Measurements from ENCODE around the gene TRIM9.

TRIM9 gene

GRCh38 chr14:51020024-51020710 lies 74.7 kb downstream of the TRIM9 start:
- no peak overlapping the region for H2AFZ ChIP-seq (ENCODE audit: low read depth, low read length)
- no peaks in the 10 kb centered on the region for H3K4me1 ChIP-seq (ENCODE audit: low read length)
- no peak overlapping the region for H3K4me2 ChIP-seq (ENCODE audit: low read length)
- H3K79me2 ChIP-seq (ENCODE audit: low read length) = no peaks in the 10 kb centered on the region
- no peaks in the 10 kb centered on the region for H4K20me1 ChIP-seq (ENCODE audit: insufficient read depth, low read length)
- H3K9me3 ChIP-seq (ENCODE audit: insufficient read depth, low read length) = no peaks in the 10 kb centered on the region
- no peaks in the 10 kb centered on the region for H3K36me3 ChIP-seq (replicated peaks; ENCODE audit: low read depth, low read length)
- H3K4me3 ChIP-seq (ENCODE audit: low read length) = no peak overlapping the region
- no peaks in the 10 kb centered on the region for H3K27me3 ChIP-seq (ENCODE audit: low read depth, low read length)
- H3K27ac ChIP-seq (ENCODE audit: low read length) = no peak overlapping the region
- no peak overlapping the region for H3K9ac ChIP-seq (ENCODE audit: low read length)
- TF ChIP-seq EZH2phosphoT487 (IDR thresholded peaks at IDR 0.05; ENCODE audit: low read depth) = no peak
- TF ChIP-seq, protein P1, sequence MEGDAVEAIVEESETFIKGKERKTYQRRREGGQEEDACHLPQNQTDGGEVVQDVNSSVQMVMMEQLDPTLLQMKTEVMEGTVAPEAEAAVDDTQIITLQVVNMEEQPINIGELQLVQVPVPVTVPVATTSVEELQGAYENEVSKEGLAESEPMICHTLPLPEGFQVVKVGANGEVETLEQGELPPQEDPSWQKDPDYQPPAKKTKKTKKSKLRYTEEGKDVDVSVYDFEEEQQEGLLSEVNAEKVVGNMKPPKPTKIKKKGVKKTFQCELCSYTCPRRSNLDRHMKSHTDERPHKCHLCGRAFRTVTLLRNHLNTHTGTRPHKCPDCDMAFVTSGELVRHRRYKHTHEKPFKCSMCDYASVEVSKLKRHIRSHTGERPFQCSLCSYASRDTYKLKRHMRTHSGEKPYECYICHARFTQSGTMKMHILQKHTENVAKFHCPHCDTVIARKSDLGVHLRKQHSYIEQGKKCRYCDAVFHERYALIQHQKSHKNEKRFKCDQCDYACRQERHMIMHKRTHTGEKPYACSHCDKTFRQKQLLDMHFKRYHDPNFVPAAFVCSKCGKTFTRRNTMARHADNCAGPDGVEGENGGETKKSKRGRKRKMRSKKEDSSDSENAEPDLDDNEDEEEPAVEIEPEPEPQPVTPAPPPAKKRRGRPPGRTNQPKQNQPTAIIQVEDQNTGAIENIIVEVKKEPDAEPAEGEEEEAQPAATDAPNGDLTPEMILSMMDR (IDR thresholded peaks at IDR 0.05; ENCODE audit: low read depth, low read length) = no peak

DNA sequence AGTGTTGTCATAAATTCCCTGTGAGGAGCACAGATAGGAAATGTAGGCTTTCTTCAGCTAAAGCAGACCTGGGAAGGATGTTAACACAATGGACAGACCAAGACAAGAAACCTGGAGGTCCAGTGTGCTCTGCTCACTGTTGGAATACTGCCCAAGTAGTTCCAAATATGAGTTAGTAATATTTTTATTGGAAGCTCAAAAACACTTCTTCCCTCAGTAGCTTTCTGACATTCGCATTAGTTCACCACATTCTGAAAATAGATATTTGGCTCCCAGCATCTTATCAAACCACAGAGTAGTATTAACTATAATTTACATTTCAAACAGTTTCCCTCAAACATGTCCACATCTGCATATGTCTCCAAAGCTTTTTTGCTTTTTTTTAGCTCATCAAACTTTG lies 75.8 kb downstream of the TRIM9 start:
- Histone ChIP-seq H3K27ac (ENCODE audit: low read length) (no peak overlapping the region), H3K79me2 (ENCODE audit: low read length) (no peaks in the 10 kb centered on the region), H3K9me3 (ENCODE audit: insufficient read depth, low read length) (no peaks in the 10 kb centered on the region), H3K4me2 (ENCODE audit: low read length) (no peak overlapping the region), H4K20me1 (ENCODE audit: insufficient read depth, low read length) (no peaks in the 10 kb centered on the region), H2AFZ (ENCODE audit: low read depth, low read length) (no peak overlapping the region), H3K27me3 (ENCODE audit: low read depth, low read length) (no peaks in the 10 kb centered on the region), H3K36me3 (replicated peaks; ENCODE audit: low read depth, low read length) (no peaks in the 10 kb centered on the region), H3K9ac (ENCODE audit: low read length) (no peak overlapping the region), H3K4me1 (ENCODE audit: low read length) (no peaks in the 10 kb centered on the region), H3K4me3 (ENCODE audit: low read length) (no peak overlapping the region)
- TF ChIP-seq, protein P1 (IDR thresholded peaks at IDR 0.05; ENCODE audit: low read depth, low read length) = no peak
- no peak for TF ChIP-seq EZH2phosphoT487 (IDR thresholded peaks at IDR 0.05; ENCODE audit: low read depth)

- Histone ChIP-seq H3K4me1 (ENCODE audit: low read length) (no peaks in the 10 kb centered on the region), H3K27ac (ENCODE audit: low read length) (no peak overlapping the region)
Observed at GRCh38 chr14:51018521-51018920, 76.4 kb downstream of the TRIM9 start.

GRCh38 chr14:51014625-51015024 lies 80.3 kb downstream of the TRIM9 start:
- Histone ChIP-seq H3K4me2 (ENCODE audit: low read length) (no peak overlapping the region), H3K9me3 (ENCODE audit: insufficient read depth, low read length) (no peaks in the 10 kb centered on the region), H3K9ac (ENCODE audit: low read length) (no peak overlapping the region), H3K79me2 (ENCODE audit: low read length) (no peaks in the 10 kb centered on the region), H3K36me3 (replicated peaks; ENCODE audit: low read depth, low read length) (no peaks in the 10 kb centered on the region), H2AFZ (ENCODE audit: low read depth, low read length) (no peak overlapping the region), H3K4me1 (ENCODE audit: low read length) (no peaks in the 10 kb centered on the region), H3K4me3 (ENCODE audit: low read length) (no peak overlapping the region), H4K20me1 (ENCODE audit: insufficient read depth, low read length) (no peaks in the 10 kb centered on the region), H3K27me3 (ENCODE audit: low read depth, low read length) (no peaks in the 10 kb centered on the region), H3K27ac (ENCODE audit: low read length) (no peak overlapping the region)
- TF ChIP-seq EZH2phosphoT487 (IDR thresholded peaks at IDR 0.05; ENCODE audit: low read depth) = no peak
- TF ChIP-seq, protein P1 (IDR thresholded peaks at IDR 0.05; ENCODE audit: low read depth, low read length) = no peak

More at GRCh38 chr14:51018521-51018920, 76.4 kb downstream of the TRIM9 start:
- Histone ChIP-seq H3K79me2 (ENCODE audit: low read length) (no peaks in the 10 kb centered on the region), H3K4me3 (ENCODE audit: low read length) (no peak overlapping the region), H2AFZ (ENCODE audit: low read depth, low read length) (no peak overlapping the region), H3K4me2 (ENCODE audit: low read length) (no peak overlapping the region), H3K36me3 (replicated peaks; ENCODE audit: low read depth, low read length) (no peaks in the 10 kb centered on the region), H3K27me3 (ENCODE audit: low read depth, low read length) (no peaks in the 10 kb centered on the region), H3K9me3 (ENCODE audit: insufficient read depth, low read length) (no peaks in the 10 kb centered on the region), H4K20me1 (ENCODE audit: insufficient read depth, low read length) (no peaks in the 10 kb centered on the region), H3K9ac (ENCODE audit: low read length) (no peak overlapping the region)
- TF ChIP-seq, protein P1 (IDR thresholded peaks at IDR 0.05; ENCODE audit: low read depth, low read length) = no peak
- no peak for TF ChIP-seq EZH2phosphoT487 (IDR thresholded peaks at IDR 0.05; ENCODE audit: low read depth)

Data from OCI-LY3 (cell line).